HepG2 (cell line): ENCODE results near the gene PPFIA3. TPM values are rescaled to one million over a fixed set of nuclear protein-coding genes. Genes with fewer than 3 reads are reported as not detected.

ENCODE experiments used
- ATRX ChIP-seq: sonication (generic); formaldehyde crosslinking; IDR thresholded peaks from 2 replicates; pipeline ENCODE4 v1.4.0; 2020; ENCODE audit warnings: missing genetic modification reagents, borderline replicate concordance
- BCL3 ChIP-seq: sonication (generic); formaldehyde crosslinking; IDR thresholded peaks from 2 replicates; pipeline ENCODE4 v1.5.1; 2020; ENCODE audit warnings: mild to moderate bottlenecking, missing genetic modification reagents, moderate library complexity
- EEA1 ChIP-seq: sonication (generic); formaldehyde crosslinking; IDR thresholded peaks from 2 replicates; pipeline ENCODE4 v1.5.1; 2020; ENCODE audit warnings: mild to moderate bottlenecking, missing genetic modification reagents, borderline replicate concordance
- EED ChIP-seq: sonication (generic); formaldehyde crosslinking; IDR thresholded peaks from 2 replicates; pipeline ENCODE4 v1.5.0; 2020; ENCODE audit warnings: mild to moderate bottlenecking, missing genetic modification reagents
- ETV5 ChIP-seq: IDR thresholded peaks from 2 replicates; pipeline ENCODE4 v1.6.1; 2018; ENCODE audit warnings: missing biosample characterization, missing genetic modification reagents, inconsistent platforms, borderline replicate concordance
- FOXK2 ChIP-seq: fragments of 450-650 bp; IDR thresholded peaks from 2 replicates; pipeline ENCODE4 v1.6.1; 2016
- GLMP ChIP-seq: sonication (generic); formaldehyde crosslinking; IDR thresholded peaks from 2 replicates; pipeline ENCODE4 v1.9.0; 2021; ENCODE audit warnings: missing genetic modification reagents, mild to moderate bottlenecking, borderline replicate concordance
- GRHL1 ChIP-seq: sonication (generic); formaldehyde crosslinking; conservative IDR thresholded peaks from 2 replicates; pipeline ENCODE4 v1.8.0; 2022; ENCODE audit warnings: missing genetic modification reagents
- HOXD1 ChIP-seq: sonication (generic); formaldehyde crosslinking; IDR thresholded peaks from 2 replicates; pipeline ENCODE4 v1.5.0; 2020; ENCODE audit warnings: missing genetic modification reagents
- IKZF5 ChIP-seq: IDR thresholded peaks from 2 replicates; pipeline ENCODE4 v1.6.1; 2018; ENCODE audit warnings: missing genetic modification reagents, mild to moderate bottlenecking, missing compliant biosample characterization
- KDM2A ChIP-seq: sonication (generic); formaldehyde crosslinking; IDR thresholded peaks from 2 replicates; pipeline ENCODE4 v1.4.0; 2020; ENCODE audit warnings: low read depth, missing genetic modification reagents, borderline replicate concordance
- NCOA2 ChIP-seq: sonication (generic); formaldehyde crosslinking; IDR thresholded peaks from 2 replicates; pipeline ENCODE4 v1.8.0; 2022; ENCODE audit warnings: inconsistent platforms
- NFYC ChIP-seq: IDR thresholded peaks from 2 replicates; pipeline ENCODE4 v1.6.1; 2016; ENCODE audit warnings: missing genetic modification reagents, missing compliant biosample characterization
- NONO ChIP-seq, 2 experiments: fragments of 450-650 bp in 1 of 2; sonication (generic) in 1 of 2; formaldehyde crosslinking in 1 of 2; IDR thresholded peaks in 1 of 2; conservative IDR thresholded peaks in 1 of 2; 2 replicates each; pipeline versions ENCODE4 v1.6.1 to v1.8.0; 2017 to 2022; ENCODE audit warnings: mild to moderate bottlenecking in 1 of 2, missing genetic modification reagents in 1 of 2, moderate library complexity in 1 of 2
- SUZ12 ChIP-seq: fragments of 150-350 bp; IDR thresholded peaks from 2 replicates; pipeline ENCODE4 v1.6.1; 2014; ENCODE audit warnings: low read depth, low read length
- TBX2 ChIP-seq: sonication (generic); formaldehyde crosslinking; IDR thresholded peaks from 2 replicates; pipeline ENCODE4 v1.5.0; 2020; ENCODE audit warnings: missing genetic modification reagents, mild to moderate bottlenecking, borderline replicate concordance
- ZNF3 ChIP-seq: IDR thresholded peaks from 2 replicates; pipeline ENCODE4 v1.7.0; 2017; ENCODE audit warnings: inconsistent platforms
- ZNF33A ChIP-seq: sonication (generic); formaldehyde crosslinking; IDR thresholded peaks from 2 replicates; pipeline ENCODE4 v1.5.1; 2020; ENCODE audit warnings: missing genetic modification reagents, mild to moderate bottlenecking, moderate library complexity, borderline replicate concordance
- ZNF550 ChIP-seq: sonication (generic); formaldehyde crosslinking; IDR thresholded peaks from 2 replicates; pipeline ENCODE4 v1.4.0; 2020; ENCODE audit warnings: mild to moderate bottlenecking, missing genetic modification reagents, borderline replicate concordance
- ZNF572 ChIP-seq: sonication (generic); formaldehyde crosslinking; IDR thresholded peaks from 2 replicates; pipeline ENCODE4 v1.5.1; 2020; ENCODE audit warnings: mild to moderate bottlenecking, missing genetic modification reagents
- ZNF619 ChIP-seq: sonication (generic); formaldehyde crosslinking; IDR thresholded peaks from 2 replicates; pipeline ENCODE4 v1.4.0; 2020; ENCODE audit warnings: mild to moderate bottlenecking, missing genetic modification reagents
- ZNF816 ChIP-seq: sonication (generic); formaldehyde crosslinking; IDR thresholded peaks from 2 replicates; pipeline ENCODE4 v1.8.0; 2022; ENCODE audit warnings: missing genetic modification reagents, mild to moderate bottlenecking, borderline replicate concordance
- ZNF891 ChIP-seq: sonication (generic); formaldehyde crosslinking; IDR thresholded peaks from 2 replicates; pipeline ENCODE4 v1.5.0; 2020; ENCODE audit warnings: mild to moderate bottlenecking, missing genetic modification reagents
- ZSCAN21 ChIP-seq: sonication (generic); formaldehyde crosslinking; IDR thresholded peaks from 2 replicates; pipeline ENCODE4 v1.8.0; 2022; ENCODE audit warnings: mild to moderate bottlenecking, missing genetic modification reagents, moderate library complexity, borderline replicate concordance
- polyA plus RNA-seq, 8 experiments: library from polyadenylated mRNA; depleted of rRNA in 3 of 8; stranded (reverse) in 7 of 8; unstranded in 1 of 8; fragments of >200 nt; fragmentation: Illumina TruSeq in 4 of 8; extraction: Trizol in 4 of 8; gene quantifications; 2 replicates each; pipeline versions ENCODE4 v1.2.1 to v1.2.3, GENCODE V29; 2011 to 2016; ENCODE audit warnings: low read depth in 4 of 8, missing spikeins in 1 of 8, mixed read lengths in 1 of 8; ENCODE audit not compliant: insufficient read depth in 1 of 8
- total RNA-seq, 5 experiments: library from RNA; depleted of rRNA; stranded (reverse); fragments of >200 nt; fragmentation: Illumina TruSeq; extraction: Trizol; gene quantifications; 2 replicates each; pipeline ENCODE4 v1.2.3, GENCODE V29; 2016; ENCODE audit warnings: low read depth in 1 of 5

PPFIA3 gene
- total and polyA plus RNA-seq, 2 of the 13 experiments (the other 11 are each of a cell fraction or from before 2014, with no cell fraction given): 6.7 to 8.6 TPM

GRCh38 chr19:49127674-49128544 is 8.6 kb downstream of the PPFIA3 start (continued):
- TF ChIP-seq GRHL1 (peak; percentile 42; the same call in 1 of the 2 replicates), EEA1 (CRISPR knock-in tag) (peak; percentile 99), ZNF33A (CRISPR knock-in tag) (0 out of 2 replicates have a peak, but pooled peaks have one; percentile 81), ZNF3 (CRISPR knock-in tag) (no peak), FOXK2 (peak; percentile 35; the same call in 1 of the 2 replicates), ZNF816 (CRISPR knock-in tag) (peak; percentile 87; the same call in 1 of the 2 replicates), ZNF891 (CRISPR knock-in tag) (peak; percentile 93; the same call in 1 of the 2 replicates), ZSCAN21 (CRISPR knock-in tag) (peak; percentile 99), BCL3 (CRISPR knock-in tag) (peak; percentile 99), ZNF572 (no peak; the same call in 1 of the 2 replicates), IKZF5 (CRISPR knock-in tag) (peak; percentile 94), NFYC (peak; percentile 61), ZNF619 (CRISPR knock-in tag) (peak; percentile 84; the same call in 1 of the 2 replicates), ZNF550 (CRISPR knock-in tag) (peak; percentile 92; the same call in 1 of the 2 replicates), KDM2A (CRISPR knock-in tag) (peak; percentile 88), ETV5 (CRISPR knock-in tag) (peak; percentile 77), TBX2 (CRISPR knock-in tag) (peak; percentile 87), NCOA2 (peak; percentile 59; the same call in 1 of the 2 replicates), ATRX (CRISPR knock-in tag) (peak; percentile 84; the same call in 1 of the 2 replicates), GLMP (CRISPR knock-in tag) (no peak), HOXD1 (CRISPR knock-in tag) (peak; percentile 97), SUZ12 (no peak), EED (CRISPR knock-in tag) (peak; percentile 92), NONO (IDR thresholded peaks at IDR 0.05) (no peak), NONO (CRISPR knock-in tag; conservative IDR thresholded peaks at IDR 0.05) (peak; percentile 82; the same call in 1 of the 2 replicates)
